CD1c-positive myeloid dendritic cell (primary cell): ENCODE results near the gene SUMO2.
"Not testable (repeated sequence)": the region's sequence is repeated elsewhere in the genome, so short reads cannot be mapped to it uniquely, and the experiment has no call there.

Experiments
- DNase-seq: peaks from one replicate; pipeline ENCODE4 v3.0.0-alpha.2; 2016; ENCODE audit errors: extremely low spot score

Gene SUMO2

DNA sequence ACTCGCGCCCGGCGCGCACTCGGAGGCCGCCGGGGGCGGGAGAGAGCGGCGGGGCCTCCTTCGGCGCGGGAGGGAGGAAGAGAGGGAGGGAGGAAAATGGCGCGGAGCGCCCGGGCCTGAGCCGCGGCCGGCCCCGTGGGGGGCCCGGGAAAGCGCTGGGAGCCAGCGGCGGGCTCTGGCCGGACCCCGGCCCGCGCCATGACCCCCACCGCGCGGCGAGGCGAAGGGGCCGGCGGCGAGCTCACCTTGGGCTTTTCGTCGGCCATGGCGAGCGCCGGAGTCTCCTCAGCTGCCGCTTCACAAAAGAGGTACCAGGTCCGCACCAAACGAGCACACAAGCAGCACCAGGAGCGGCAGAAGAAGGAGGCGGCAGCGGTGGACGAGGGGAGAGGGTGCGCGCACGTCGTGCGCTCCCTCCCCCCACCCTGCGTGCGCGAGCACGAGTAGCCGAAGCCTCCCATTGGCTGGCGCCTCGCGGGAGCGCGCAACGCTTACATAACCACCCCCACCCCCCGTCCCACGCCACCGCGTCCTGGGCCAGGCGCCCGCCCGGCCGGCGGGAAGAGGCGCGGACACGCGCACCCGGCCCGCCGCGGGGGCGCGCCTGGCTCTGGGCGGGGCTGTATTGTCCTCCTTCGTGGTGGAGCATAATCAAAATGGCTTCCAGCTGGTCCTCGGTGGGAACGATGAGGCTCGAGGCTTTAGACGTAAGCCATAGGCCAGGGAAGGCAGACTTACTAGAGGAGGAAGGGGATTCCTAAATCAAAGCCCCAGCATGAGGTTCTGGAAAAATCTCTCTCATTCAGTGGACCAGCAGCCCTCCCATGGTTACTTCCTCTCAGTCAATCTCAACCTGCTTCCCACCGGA lies at the start of gene SUMO2:
TSS of gene SUMO2 (minus strand) at position 391 of the 868 bp plus-strand sequence. CDS start at position 266, 125 bp downstream.
- DNase-seq: peak; percentile 97

DNA sequence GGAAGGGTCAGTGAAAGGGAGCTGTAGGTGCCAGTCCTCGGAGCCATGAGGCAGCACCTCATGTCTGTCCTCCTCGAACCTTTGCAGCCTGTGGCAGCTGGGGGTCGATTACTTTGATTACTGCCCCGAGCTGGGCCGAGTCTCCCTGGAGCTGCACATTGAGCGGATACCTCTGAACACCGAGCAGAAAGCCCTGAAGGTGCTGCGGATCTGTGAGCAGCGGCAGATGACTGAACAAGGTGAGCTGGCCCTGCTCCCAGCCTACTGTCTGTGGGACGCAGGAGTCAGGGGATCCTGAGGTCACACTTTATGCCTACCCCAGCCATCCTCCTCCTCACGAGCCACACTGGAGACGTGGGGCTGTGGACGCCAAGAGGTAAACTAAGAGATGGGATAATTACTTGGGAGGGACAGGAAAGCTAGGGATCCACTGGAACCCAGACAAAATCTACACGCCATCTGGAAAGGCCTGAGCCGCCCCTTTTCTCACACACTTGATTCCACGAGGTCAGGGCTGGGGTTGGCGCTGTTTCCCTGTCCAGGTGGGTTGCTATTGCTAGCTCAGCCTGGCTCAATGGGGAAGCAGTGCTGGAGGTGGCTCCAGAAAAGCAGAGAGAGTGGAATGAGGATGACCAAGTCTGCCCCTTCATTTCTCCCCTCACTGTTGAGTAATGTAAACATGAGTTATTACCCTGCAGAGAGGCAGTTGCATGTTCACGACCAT lies 49.1 kb upstream of the SUMO2 start:
- DNase-seq: no peak

DNA sequence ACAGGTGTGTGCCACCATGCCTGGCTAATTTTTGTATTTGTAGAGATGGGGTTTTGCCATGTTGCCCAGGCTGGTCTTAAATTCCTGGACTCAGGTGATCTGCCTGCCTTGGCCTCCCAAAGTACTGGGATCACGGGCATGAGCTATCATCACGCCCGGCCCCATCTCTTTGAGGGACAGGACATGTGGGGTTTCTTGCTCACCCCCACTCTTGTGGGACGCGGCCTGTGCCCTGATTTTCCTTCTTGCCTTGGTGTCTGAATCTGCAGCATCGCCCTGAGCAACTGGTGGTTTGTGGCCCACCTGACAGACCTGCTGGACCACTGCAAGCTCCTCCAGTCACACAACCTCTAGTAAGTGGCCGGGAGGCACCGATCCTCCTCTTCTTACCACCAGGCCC lies 48.3 kb upstream of the SUMO2 start:
- DNase-seq: no peak

DNA sequence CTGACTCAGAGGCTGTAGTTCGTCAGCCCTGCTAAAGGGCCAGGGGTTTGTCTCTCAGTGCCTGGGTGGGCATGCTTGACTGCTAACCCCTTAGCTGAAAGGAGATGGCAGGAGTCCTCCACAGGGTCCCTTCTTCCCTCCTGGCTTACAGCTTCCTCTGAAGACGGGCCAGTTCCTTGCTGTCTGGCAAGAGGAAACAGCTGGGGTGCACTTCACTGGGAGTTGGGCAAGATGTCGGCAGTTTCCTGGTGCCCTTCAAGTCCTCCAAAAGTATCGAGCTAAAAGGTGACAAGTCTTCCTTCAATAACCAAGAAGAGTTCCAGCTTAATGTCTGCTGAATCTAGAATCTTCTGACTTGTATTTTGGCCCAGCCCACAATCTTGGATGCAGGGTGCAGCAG lies 46.1 kb upstream of the SUMO2 start:
- DNase-seq: peak; percentile 74

DNA sequence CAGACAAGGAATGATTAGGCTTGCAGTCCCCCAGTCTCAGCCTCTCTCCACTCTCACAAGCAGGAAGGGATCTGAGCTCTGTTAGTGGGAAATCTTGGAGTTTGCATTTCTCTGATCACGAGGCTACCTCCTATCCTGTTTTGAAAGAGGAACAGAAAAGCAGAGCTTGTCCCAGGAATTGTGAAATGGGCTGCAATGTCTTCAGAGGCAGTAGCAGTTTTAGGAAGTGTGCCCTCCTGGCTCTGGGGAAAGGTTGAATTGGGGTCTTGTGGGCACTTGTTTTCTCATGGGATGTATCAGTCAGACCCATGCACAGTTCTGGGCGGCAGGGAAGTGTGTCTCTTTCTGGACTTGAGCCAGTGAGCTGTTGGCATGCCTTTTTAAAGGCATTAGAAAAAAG lies 45.5 kb upstream of the SUMO2 start:
- peak; percentile 96 for DNase-seq

DNA sequence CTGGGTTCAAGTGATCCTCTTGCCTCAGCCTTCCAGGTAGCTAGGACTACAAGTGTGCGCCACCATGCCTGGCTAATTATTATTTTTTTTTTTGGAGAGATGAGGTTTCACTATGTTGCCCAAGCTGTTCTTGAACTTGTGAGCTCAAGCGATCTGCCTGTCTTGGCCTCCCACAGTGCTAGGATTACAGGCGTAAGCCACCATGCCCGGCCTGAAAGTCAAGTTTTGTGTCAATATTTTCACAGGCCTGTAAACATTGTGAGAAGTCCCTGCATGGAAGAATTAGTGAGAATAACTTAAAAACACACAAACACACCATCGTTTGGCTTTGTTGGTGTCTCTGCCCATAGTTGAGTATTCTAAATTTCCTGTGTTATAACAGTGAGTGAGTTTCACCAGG lies 45.0 kb upstream of the SUMO2 start:
- DNase-seq: no peak

DNA sequence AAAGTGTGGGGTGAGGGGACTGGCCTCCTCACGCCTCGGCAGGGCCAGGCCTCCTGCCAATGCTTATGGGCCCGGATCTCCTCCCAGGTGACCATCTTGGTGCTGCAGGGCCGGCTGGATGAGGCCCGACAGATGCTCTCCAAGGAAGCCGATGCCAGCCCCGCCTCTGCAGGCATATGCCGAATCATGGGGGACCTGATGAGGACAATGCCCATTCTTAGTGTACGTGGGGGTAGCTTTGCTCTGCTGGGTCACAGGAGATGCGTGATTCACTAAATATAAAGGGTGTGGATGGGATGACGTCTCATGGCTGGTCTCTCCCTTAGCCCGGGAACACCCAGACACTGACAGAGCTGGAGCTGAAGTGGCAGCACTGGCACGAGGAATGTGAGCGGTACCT lies 42.3 kb upstream of the SUMO2 start:
- DNase-seq: no peak

DNA sequence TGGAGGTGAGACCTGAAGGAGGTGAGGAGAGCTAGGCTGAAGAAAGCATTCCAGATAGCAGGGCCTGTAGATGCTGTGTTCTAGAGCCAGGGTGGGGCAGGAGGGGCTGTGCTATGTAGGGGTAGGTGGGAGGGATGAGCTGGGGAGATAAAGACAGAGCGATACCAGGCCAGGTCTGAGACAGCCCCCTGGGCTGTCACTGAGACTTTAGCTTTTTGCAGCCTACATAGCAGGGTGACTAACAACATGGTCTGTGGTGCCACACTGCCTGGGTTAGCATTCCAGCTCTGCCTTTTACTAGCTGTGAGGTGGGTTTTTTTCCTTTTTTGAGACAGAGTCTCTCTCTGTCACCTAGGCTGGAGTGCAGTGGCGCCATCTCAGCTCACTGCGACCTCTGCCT lies 37.1 kb upstream of the SUMO2 start:
- no peak for DNase-seq

DNA sequence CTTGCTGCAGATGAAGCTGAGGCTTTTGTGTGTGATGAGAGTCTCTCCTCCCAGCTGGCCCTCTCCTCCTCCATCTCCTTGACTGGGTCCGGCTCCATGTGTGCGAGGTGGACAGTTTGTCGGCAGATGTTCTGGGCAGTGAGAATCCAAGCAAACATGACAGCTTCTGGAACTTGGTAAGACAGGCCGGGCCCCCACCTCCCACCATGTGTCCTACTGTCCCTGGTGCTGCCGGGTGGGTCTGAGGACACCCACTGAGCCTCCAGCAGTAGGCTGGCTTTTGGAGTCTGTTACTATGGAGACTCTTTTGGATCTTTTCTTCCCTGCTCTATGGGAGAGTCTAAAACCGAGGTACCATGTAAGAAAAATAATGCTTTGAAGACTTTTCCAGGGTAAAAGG lies 35.4 kb upstream of the SUMO2 start:
- no peak for DNase-seq

DNA sequence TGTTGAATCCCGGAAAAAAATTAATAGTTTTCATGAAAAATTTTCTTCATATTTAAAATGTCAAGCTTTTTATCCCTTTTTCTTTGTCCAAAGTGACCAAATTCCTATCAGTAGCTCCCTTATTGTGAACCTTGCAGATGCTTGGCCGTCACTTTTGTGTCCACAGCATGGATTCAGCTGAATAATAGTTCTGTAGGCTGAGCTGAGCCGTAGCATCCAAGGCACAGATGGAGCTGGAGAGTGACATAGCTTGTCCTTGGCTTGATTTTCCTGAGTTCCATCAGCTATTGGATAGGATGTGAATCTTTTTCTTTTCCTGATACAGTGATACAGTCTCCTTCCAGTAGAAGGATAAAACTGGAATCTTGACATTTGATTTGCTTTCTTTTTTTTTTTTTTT lies 26.3 kb upstream of the SUMO2 start:
- DNase-seq: no peak

DNA sequence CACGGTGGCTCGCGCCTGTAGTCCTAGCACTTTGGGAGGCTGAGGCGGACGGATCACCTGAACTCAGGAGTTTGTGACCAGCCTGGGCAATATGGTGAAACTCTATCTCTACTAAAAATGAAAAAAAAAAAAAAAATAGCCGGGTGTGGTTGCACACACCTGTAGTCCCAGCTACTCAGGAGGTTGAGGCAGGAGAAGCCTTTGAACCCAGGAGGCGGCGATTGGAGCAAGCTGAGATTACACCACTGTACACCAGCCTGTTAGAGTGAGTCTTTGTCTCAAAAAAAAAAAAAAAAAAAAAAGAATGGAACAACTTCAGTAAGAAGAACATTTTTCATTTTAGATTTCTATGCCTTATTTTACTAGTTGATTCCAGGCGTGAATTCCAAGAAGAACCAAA lies 25.4 kb upstream of the SUMO2 start:
- no peak for DNase-seq

DNA sequence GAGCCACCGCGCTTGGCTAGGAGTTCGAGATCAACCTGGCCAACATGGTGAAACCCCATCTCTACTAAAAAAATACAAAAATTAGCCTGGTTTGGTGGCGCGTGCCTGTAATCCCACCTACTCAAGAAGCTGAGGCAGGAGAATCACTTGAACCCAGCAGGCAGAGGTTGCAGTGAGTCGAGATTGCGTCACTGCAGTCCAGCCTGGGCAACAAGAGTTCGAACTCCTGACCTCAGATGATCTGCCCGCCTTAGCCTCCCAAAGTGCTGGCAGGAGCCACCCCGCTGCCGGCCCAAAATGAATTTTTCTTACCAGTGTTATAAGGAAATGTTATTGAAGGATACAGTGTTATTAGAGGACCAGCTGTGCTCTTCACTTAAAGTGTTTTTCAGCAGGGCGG lies 25.0 kb upstream of the SUMO2 start:
- DNase-seq: no peak

DNA sequence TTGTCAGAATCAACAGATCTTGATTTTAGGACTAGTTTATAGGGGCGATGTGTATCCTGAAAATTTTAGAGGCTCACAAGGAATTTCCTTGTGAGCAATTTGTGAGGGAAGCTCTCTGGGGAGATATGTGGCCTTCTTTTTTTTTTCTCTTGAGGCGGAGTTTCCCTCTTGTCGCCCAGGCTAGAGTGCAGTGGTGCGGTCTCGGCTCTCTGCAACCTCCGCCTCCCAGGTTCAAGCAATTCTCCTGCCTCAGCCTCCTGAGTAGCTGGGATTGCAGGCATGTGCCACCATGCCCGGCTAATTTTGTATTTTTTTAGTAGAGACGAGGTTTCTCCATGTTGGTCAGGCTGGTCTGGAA lies 24.3 kb upstream of the SUMO2 start:
- DNase-seq: not testable (repeated sequence)

DNA sequence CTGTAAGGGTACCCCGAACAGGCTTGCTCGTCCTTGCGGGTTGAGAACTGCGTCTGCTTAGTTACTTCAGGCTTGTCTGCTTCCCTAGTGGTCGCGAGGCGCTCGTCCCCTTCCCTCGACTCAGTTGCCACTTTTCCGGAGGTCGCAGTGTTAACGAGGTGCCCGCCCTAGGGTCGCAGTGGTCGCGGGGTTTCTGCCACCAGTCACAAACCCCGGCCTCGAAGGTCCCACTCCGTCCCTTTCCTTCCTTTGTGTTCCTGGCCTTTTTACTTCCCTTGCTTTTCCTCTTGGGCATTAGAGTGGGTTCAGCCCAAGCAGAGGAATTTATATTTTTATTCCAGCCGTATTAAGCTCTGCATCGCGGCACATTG lies 23.0 kb upstream of the SUMO2 start:
- no peak for DNase-seq

DNA sequence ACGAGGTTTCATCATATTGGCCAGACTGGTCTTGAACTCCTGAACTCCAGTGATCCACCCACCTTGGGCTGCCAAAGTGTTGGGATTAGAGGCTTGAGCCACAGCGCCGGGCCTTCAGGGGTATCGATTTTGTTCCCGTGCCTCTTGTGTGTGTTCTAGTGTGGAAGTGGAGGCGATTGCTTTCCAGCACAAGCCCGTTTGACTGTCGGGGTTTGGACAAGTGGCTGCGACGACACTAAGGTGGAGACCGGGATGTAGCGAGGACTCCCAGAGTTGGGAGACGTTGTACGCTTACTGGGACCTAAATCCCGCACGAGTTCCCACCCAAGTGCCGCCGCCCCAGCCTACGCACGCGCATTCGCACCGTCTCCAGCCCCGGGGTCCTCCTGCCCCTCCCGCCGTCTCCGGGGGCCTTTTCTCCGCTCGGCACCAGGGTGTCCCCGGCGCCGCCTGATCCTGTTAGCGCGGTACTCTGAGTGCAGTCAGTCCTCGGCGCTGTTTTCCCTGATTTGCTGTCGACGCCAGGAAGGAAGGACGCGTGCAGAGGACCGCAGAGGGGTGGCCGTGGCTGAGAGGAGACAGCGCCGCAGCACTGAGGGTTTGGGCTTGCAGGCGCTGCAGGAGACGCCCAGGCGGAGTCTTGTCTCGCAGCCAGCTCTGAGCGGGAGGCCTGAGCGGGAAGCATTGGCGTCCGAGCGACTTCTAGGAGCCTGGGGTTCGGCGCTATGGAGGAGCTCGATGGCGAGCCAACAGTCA lies 22.5 kb upstream of the SUMO2 start, which contains the start of gene NUP85:
TSS of gene NUP85 (plus strand) at position 643 of the 756 bp plus-strand sequence. CDS start at position 726, 83 bp downstream.
- DNase-seq: peak; percentile 95

DNA sequence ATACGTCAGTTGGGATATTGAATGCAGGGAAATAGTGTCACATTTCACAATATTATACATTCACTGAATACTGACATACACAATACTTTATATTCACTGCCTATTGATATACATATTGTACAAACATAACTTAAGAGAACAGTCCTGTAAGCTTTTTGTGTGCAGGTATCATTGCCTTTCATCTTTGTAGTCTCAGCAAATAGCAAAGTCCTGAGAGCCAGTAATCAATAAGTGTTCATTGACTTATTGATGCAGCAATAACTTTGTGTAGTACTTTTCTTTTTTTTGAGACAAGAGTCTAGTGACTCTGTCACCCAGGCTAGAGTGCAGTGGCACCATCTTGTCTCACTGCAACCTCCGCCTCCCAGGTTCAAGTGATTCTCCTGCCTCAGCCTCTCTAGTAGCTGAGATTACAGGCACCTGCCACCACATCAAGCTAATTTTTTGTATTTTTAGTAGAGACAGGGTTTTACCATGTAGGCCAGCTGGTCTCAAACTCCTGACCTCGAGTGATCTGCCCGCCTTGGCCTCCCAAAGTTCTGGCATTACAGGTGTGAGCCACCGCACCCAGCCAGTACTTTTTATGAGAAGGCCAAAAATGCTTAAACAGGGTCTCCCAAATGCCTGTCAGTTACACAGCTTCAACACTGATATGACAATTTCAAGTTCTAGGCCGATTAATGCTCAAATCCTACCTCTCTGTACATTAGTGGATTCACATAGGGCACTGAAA lies 17.3 kb upstream of the SUMO2 start:
- no peak for DNase-seq

DNA sequence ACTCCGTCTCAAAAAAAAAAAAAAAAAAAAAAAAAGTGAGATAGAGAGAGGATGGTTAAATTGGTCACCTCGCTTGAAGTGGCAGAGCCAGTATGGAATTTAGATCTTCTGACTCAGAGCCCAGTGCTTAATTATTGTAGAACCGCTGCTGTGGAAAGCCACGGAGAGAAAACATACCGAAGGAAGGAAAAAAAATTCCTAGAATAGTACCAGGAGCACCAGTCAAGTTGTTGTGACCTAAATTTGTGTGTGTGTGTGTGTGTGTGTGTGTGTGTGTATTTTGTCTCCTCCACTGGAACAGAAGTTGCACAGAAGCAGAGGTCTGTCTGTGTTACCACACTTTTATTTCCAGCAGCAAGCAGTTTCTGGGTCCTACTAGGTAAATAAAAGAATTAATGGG lies 12.1 kb upstream of the SUMO2 start:
- no peak for DNase-seq

DNA sequence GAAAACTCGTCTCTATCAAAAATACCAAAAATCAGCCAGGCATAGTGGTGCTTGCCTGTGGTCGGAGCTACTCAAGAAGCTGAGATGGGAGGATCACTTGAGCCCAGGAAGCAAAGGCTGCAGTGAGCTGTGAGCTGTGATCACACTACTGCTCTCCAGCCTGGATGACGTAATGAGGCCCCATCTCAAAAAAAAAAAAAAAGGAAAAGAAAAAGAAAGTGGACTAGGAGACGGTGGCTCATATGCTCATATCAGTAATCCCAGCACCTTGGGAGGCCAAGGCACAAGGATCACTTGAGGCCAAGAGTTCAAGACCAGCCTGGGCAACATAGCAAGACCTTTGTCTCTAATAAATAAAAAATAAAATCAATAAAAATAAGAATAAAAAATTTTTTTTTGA lies 8.8 kb upstream of the SUMO2 start:
- no peak for DNase-seq

DNA sequence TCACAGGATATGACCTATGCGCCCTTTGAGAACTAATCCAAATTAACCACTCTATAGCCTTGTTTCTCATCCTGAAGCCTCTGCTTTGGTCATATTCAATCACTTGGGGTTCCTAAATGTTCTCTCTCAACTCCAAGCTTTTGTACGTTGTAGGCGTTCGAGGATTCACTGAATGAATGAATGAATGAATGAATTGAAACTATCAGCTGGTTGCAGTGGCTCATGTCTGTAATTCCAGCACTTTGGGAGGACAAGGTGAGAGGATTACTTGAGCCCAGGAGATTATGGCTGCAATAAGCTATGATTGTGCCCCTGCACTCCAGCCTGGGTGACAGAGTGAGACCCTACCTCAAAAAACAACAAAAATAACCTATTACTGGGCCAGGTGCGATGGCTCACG lies 5.9 kb upstream of the SUMO2 start:
- DNase-seq: no peak

DNA sequence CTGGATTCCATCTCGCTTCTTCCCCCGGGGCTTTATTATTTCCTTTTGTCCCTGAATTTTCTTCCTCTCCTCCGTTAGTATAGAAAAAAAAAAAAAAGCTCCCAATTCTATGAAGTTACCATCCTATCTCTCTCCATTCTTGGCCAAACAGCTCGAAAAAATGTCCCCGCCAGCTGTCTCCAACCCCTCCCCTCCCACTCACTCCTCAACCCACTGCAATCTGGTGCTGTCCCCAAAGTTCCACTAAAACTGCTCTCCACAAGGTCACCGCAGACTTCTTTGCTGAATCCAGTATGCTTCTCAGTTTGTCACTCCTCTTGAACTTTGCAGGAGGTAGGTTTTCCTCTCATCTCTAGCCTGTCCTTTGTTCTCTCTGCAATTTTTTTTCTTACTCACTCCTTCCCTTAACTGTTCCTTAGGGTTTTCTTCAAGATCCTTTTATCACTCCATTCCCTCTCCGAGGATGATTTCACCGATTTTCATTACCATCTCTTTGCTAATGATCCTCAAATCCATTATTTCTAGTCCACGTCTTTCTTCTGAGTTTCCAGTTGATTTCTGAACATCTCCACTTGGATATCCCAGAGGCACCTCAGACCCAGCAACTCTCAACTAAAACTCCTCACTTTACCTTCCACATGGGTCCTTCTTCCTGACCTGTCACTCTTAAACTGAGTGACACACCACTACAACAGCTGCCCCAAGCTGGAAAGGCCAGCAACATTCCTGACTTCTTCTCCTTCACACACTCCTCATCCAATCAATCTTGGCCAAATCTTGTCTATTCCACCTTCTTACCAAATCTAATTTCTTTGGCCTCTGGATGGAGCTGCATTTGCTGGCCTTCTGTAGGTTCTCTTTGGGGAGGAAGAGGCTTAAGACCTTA lies 1.5 kb upstream of the SUMO2 start:
- DNase-seq: no peak

DNA sequence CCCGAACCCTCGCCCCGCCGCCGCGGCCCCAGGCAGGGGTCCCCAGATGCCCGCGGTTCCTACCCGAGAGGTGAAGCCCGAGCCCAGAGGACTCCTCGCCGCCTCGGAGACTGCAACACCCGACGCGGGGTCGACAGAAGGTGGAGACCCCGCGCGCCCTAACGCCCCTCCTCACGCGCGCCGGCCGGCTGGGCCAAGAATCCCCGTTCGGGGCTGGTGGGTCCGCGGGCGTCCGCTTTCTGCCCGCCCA lies 515 bp downstream of the SUMO2 start:
- DNase-seq: no peak
